Prostate gland (tissue), 2 donors: ENCODE data around the gene MUC6.

Source experiments
- POLR2A ChIP-seq: fragments of 450-650 bp; IDR thresholded peaks from one replicate; pipeline ENCODE4 v1.6.1; 2016; ENCODE audit warnings: antibody characterized with exemption, mild to moderate bottlenecking
- POLR2AphosphoS5 ChIP-seq: sonication (generic); formaldehyde crosslinking; IDR thresholded peaks from one replicate; pipeline ENCODE4 v1.6.1; 2017; ENCODE audit warnings: antibody characterized with exemption
- TF ChIP-seq, protein P1 (sequence below), 4 experiments: fragments of 200-600 bp in 2 of 4; fragments of 450-650 bp in 2 of 4; sonication (generic) in 2 of 4; IDR thresholded peaks; 1 replicate in 3 of 4; 2 replicates in 1 of 4; pipeline ENCODE4 v1.5.1; 2016 to 2019; ENCODE audit warnings: antibody characterized with exemption in 4 of 4, mild to moderate bottlenecking in 2 of 4, moderate library complexity in 2 of 4

DNA sequence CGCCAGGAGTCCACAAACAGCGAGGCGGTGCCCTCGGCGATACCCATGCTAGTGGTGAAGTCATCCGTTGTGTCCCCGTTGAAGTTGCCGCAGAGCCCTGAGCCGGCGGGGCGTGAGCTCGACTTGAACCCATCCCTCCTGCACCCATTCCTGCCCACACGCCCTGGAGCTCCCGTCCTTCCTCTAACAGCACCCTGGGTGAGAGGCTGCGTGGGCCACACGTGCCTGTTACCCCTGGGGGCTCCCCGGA lies 8.3 kb downstream of the MUC6 start:
- TF ChIP-seq POLR2AphosphoS5 (no peak), POLR2A (no peak)
- TF ChIP-seq, protein P1, sequence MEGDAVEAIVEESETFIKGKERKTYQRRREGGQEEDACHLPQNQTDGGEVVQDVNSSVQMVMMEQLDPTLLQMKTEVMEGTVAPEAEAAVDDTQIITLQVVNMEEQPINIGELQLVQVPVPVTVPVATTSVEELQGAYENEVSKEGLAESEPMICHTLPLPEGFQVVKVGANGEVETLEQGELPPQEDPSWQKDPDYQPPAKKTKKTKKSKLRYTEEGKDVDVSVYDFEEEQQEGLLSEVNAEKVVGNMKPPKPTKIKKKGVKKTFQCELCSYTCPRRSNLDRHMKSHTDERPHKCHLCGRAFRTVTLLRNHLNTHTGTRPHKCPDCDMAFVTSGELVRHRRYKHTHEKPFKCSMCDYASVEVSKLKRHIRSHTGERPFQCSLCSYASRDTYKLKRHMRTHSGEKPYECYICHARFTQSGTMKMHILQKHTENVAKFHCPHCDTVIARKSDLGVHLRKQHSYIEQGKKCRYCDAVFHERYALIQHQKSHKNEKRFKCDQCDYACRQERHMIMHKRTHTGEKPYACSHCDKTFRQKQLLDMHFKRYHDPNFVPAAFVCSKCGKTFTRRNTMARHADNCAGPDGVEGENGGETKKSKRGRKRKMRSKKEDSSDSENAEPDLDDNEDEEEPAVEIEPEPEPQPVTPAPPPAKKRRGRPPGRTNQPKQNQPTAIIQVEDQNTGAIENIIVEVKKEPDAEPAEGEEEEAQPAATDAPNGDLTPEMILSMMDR (IDR thresholded peaks at IDR 0.05), result no peak
